Measurements from ENCODE around the gene MBD5.

- TF ChIP-seq, protein P1, sequence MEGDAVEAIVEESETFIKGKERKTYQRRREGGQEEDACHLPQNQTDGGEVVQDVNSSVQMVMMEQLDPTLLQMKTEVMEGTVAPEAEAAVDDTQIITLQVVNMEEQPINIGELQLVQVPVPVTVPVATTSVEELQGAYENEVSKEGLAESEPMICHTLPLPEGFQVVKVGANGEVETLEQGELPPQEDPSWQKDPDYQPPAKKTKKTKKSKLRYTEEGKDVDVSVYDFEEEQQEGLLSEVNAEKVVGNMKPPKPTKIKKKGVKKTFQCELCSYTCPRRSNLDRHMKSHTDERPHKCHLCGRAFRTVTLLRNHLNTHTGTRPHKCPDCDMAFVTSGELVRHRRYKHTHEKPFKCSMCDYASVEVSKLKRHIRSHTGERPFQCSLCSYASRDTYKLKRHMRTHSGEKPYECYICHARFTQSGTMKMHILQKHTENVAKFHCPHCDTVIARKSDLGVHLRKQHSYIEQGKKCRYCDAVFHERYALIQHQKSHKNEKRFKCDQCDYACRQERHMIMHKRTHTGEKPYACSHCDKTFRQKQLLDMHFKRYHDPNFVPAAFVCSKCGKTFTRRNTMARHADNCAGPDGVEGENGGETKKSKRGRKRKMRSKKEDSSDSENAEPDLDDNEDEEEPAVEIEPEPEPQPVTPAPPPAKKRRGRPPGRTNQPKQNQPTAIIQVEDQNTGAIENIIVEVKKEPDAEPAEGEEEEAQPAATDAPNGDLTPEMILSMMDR (conservative IDR thresholded peaks at IDR 0.05): no peak
- TF ChIP-seq ZFX (IDR thresholded peaks at IDR 0.05): no peak
Measured at GRCh38 chr2:148162871-148163270, 142.0 kb downstream of the MBD5 start.
